Activated CD4-positive, alpha-beta memory T cell treated with anti-CD3 and anti-CD28 coated beads for 36 hours (primary cell): ENCODE measurements around the gene MAML3. TPM values are rescaled to one million over a fixed set of nuclear protein-coding genes. Genes with fewer than 3 reads are reported as not detected.

ENCODE experiments used
- CTCF ChIA-PET: fragments of 350-600 bp; sonication (Branson Sonifier 250); formaldehyde crosslinking; loops from one replicate; lab custom pipeline; 2021; ENCODE audit warnings: antibody characterized with exemption, inconsistent platforms; lab: Charles Lee
- POLR2A ChIA-PET: fragments of 350-600 bp; sonication (Branson Sonifier 250); formaldehyde crosslinking; loops from one replicate; lab custom pipeline; 2021; ENCODE audit warnings: antibody characterized with exemption; lab: Charles Lee
- DNase-seq: peaks from one replicate; pipeline ENCODE4 v3.0.0-alpha.2; 2020
- H3K27ac Mint-ChIP-seq: one replicate; pipeline ENCODE4 v1.8.0; 2021; ENCODE audit warnings: mixed read lengths
- H3K27me3 Mint-ChIP-seq: one replicate; pipeline ENCODE4 v1.8.0; 2021; ENCODE audit warnings: mixed read lengths
- H3K36me3 Mint-ChIP-seq: one replicate; pipeline ENCODE4 v1.8.0; 2021; ENCODE audit warnings: mixed read lengths
- H3K4me1 Mint-ChIP-seq: one replicate; pipeline ENCODE4 v1.8.0; 2021; ENCODE audit warnings: low read depth, mixed read lengths
- H3K4me3 Mint-ChIP-seq: one replicate; pipeline ENCODE4 v1.8.0; 2021; ENCODE audit warnings: mild to moderate bottlenecking, mixed read lengths
- H3K9me3 Mint-ChIP-seq: one replicate; pipeline ENCODE4 v1.8.0; 2021; ENCODE audit warnings: mixed read lengths
- intact Hi-C: fragments of 100-400 bp; cut with micrococcal nuclease; formaldehyde crosslinking; loops from one replicate; pipeline ENCODE4 v1.15.1; 2023
- total RNA-seq, 2 experiments: library from RNA; stranded (reverse); gene quantifications; one replicate each; pipeline ENCODE4 v1.2.3, GENCODE V29; 2021

Gene MAML3
- total RNA-seq, 2 experiments from 2014 or later: 0.51 to 0.76 TPM

- H3K4me3 Mint-ChIP-seq: no peak overlapping the region
- no peaks in the 10 kb centered on the region for H3K4me1 Mint-ChIP-seq
- ChIA-PET CTCF (interaction anchor here (0.9 to 1.0 kb wide), 2 partner anchors 117 to 355 kb away, joined by 3 read pairs; no protein-coding TSS in a partner anchor), POLR2A (no interaction called here)
- no peaks in the 10 kb centered on the region for H3K9me3 Mint-ChIP-seq
- H3K36me3 Mint-ChIP-seq: no peaks in the 10 kb centered on the region
- H3K27ac Mint-ChIP-seq: no peak overlapping the region
- peaks cover 22% of the 10 kb centered on the region for H3K27me3 Mint-ChIP-seq
- intact Hi-C loops: no loop called here
- DNase-seq: no peak
Observed at GRCh38 chr4:140004922-140005627, 148.9 kb downstream of the MAML3 start.

GRCh38 chr4:140004549-140004895 lies 149.5 kb downstream of the MAML3 start:
- Mint-ChIP-seq H3K36me3 (no peaks in the 10 kb centered on the region), H3K27me3 (peaks cover 22% of the 10 kb centered on the region), H3K4me3 (no peak overlapping the region), H3K4me1 (no peaks in the 10 kb centered on the region), H3K9me3 (no peaks in the 10 kb centered on the region), H3K27ac (no peak overlapping the region)
- CTCF ChIA-PET: interaction anchor here (1.0 kb wide), 1 partner anchor 118 kb away, joined by 3 read pairs; no protein-coding TSS in a partner anchor
- intact Hi-C loops: no loop called here
- no peak for DNase-seq
- POLR2A ChIA-PET: no interaction called here

GRCh38 chr4:140003876-140004548 lies 150.0 kb downstream of the MAML3 start:
- H3K4me1 Mint-ChIP-seq: no peaks in the 10 kb centered on the region
- intact Hi-C loops: no loop called here
- peaks cover 22% of the 10 kb centered on the region for H3K27me3 Mint-ChIP-seq
- CTCF ChIA-PET: interaction anchor here (1.0 kb wide), 1 partner anchor 118 kb away, joined by 3 read pairs; no protein-coding TSS in a partner anchor
- H3K27ac Mint-ChIP-seq: no peak overlapping the region
- H3K9me3 Mint-ChIP-seq: no peaks in the 10 kb centered on the region
- no peak overlapping the region for H3K4me3 Mint-ChIP-seq
- no peaks in the 10 kb centered on the region for H3K36me3 Mint-ChIP-seq
- POLR2A ChIA-PET: no interaction called here
- no peak for DNase-seq

- Mint-ChIP-seq H3K36me3 (no peaks in the 10 kb centered on the region), H3K27ac (no peak overlapping the region), H3K9me3 (no peaks in the 10 kb centered on the region), H3K27me3 (peaks cover 19% of the 10 kb centered on the region), H3K4me1 (no peaks in the 10 kb centered on the region), H3K4me3 (no peak overlapping the region)
- ChIA-PET POLR2A (no interaction called here), CTCF (no interaction called here)
- intact Hi-C loops: no loop called here
- no peak for DNase-seq
Observed at GRCh38 chr4:140000232-140000631, 153.8 kb downstream of the MAML3 start.

GRCh38 chr4:139988863-139989765 lies 164.9 kb downstream of the MAML3 start:
- CTCF ChIA-PET: no interaction called here
- Mint-ChIP-seq H3K27me3 (peaks cover 4% of the 10 kb centered on the region), H3K4me1 (peaks cover 6% of the 10 kb centered on the region), H3K27ac (no peak overlapping the region), H3K4me3 (no peak overlapping the region), H3K36me3 (no peaks in the 10 kb centered on the region), H3K9me3 (no peaks in the 10 kb centered on the region)
- peak; percentile 69 for DNase-seq
- POLR2A ChIA-PET: no interaction called here
- intact Hi-C loops: no loop called here

DNA sequence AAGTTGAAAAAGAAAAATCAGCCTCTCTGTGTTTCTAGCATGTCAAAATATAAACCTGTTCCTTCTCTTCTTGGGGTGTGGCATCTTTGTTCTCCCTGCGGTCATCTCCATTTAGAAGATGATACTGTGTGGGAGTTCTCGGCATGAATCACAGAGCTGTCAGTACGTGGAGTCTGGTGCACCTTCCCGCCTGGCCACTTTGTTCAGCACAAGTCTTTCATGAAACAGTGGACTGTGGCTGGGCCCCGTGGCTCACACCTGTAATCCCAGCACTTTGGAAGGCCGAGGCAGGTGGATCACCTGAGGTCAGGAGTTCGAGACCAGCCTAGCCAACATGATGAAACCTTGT lies 166.5 kb downstream of the MAML3 start:
- no peak for DNase-seq
- H3K9me3 Mint-ChIP-seq: no peaks in the 10 kb centered on the region
- CTCF ChIA-PET: no interaction called here
- POLR2A ChIA-PET: no interaction called here
- intact Hi-C loops: no loop called here
- peaks cover 4% of the 10 kb centered on the region for H3K27me3 Mint-ChIP-seq
- no peak overlapping the region for H3K27ac Mint-ChIP-seq
- no peaks in the 10 kb centered on the region for H3K36me3 Mint-ChIP-seq
- peaks cover 6% of the 10 kb centered on the region for H3K4me1 Mint-ChIP-seq
- no peak overlapping the region for H3K4me3 Mint-ChIP-seq

DNA sequence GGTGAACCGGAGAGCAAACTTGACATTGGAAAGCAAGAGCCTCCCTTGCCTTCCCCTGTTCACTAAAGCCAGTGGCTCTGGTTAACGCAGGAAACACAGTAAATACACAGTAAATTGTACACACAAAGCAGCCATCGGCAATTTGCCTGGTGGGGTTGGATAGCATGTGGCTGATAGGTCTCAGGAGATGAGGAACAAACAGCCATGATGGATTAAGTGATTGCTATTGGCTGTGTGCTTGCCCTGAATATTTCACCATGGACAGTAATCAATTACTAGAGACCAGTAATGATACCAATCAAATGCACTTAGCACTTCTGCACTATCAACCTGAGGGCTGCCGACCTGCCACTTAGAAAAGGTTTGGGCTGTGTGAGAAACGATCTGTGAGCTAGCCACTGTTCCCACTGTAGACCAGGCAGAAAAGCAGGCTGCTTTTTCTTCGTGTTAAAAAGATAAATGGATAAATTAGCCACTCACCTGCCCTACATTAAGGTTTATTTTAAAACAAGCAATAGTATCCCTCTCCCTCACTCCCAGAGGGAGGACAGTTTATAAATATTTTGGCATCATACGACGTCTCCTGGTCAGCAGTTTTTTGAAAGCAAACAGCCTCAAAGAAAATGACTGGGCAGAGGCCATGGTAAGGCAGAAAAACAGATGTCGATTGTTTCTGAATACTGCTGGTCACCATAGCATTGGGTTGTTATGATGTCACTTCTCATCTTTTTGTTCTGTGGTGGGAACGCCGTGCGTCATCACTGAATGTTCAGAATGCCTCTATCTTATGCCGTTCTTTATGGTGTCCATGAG lies 167.1 kb downstream of the MAML3 start:
- intact Hi-C loops: no loop called here
- H3K27ac Mint-ChIP-seq: no peak overlapping the region
- no peak overlapping the region for H3K4me3 Mint-ChIP-seq
- no peaks in the 10 kb centered on the region for H3K36me3 Mint-ChIP-seq
- ChIA-PET CTCF (no interaction called here), POLR2A (no interaction called here)
- H3K9me3 Mint-ChIP-seq: no peaks in the 10 kb centered on the region
- no peak for DNase-seq
- peaks cover 4% of the 10 kb centered on the region for H3K27me3 Mint-ChIP-seq
- H3K4me1 Mint-ChIP-seq: peaks cover 6% of the 10 kb centered on the region

DNA sequence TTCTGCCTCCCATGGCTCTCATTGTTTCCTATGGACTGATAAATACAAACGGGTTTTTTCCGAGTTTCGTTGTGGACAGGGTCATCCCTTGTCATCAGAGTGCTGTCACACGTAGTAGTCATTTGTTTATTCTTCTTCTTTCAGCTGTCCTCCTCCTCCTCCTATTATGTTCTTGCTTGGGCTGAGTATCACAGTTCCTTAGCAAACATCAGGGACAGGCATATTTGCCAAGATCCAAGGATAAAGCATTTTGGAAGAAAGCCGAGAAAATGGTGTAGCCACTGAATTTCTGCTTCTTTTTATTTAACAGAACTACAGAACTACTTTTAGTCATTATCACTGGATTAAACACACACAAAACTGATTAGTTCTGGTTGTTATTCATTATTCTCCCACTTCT lies 167.9 kb downstream of the MAML3 start:
- no peak for DNase-seq
- POLR2A ChIA-PET: no interaction called here
- peaks cover 6% of the 10 kb centered on the region for H3K4me1 Mint-ChIP-seq
- no peaks in the 10 kb centered on the region for H3K9me3 Mint-ChIP-seq
- CTCF ChIA-PET: no interaction called here
- H3K27ac Mint-ChIP-seq: no peak overlapping the region
- H3K36me3 Mint-ChIP-seq: no peaks in the 10 kb centered on the region
- no peak overlapping the region for H3K4me3 Mint-ChIP-seq
- H3K27me3 Mint-ChIP-seq: peaks cover 4% of the 10 kb centered on the region
- intact Hi-C loops: no loop called here

GRCh38 chr4:139985401-139985800 lies 168.6 kb downstream of the MAML3 start:
- Mint-ChIP-seq H3K27ac (no peak overlapping the region), H3K4me1 (peaks cover 6% of the 10 kb centered on the region), H3K36me3 (no peaks in the 10 kb centered on the region), H3K4me3 (no peak overlapping the region), H3K9me3 (no peaks in the 10 kb centered on the region), H3K27me3 (peaks cover 4% of the 10 kb centered on the region)
- POLR2A ChIA-PET: no interaction called here
- intact Hi-C loops: no loop called here
- CTCF ChIA-PET: interaction anchor here (0.6 kb wide), 1 partner anchor 246 kb away, joined by 3 read pairs; no protein-coding TSS in a partner anchor
- DNase-seq: no peak

DNA sequence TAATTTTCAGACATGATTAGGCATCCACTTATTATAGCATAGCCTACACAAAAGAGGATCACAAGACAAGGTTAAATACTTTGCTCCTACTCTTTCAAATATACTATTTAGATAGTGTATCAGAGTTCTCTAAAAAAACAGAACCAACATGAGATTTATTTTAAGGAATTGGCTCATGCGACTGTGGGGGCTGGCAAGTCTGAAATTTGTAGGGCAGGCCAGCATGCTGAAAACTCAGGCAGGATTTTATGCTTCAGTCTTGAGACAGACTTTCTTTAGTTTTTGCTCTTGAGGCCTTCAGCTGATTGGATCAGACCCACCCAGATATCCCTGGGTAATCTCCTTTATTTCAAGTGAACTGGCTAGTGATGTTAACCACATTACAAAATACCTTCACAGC lies 169.5 kb downstream of the MAML3 start:
- intact Hi-C loops: no loop called here
- Mint-ChIP-seq H3K27me3 (peaks cover 4% of the 10 kb centered on the region), H3K4me3 (no peak overlapping the region), H3K9me3 (no peaks in the 10 kb centered on the region), H3K36me3 (no peaks in the 10 kb centered on the region), H3K27ac (no peak overlapping the region), H3K4me1 (peaks cover 4% of the 10 kb centered on the region)
- ChIA-PET CTCF (no interaction called here), POLR2A (no interaction called here)
- no peak for DNase-seq

DNA sequence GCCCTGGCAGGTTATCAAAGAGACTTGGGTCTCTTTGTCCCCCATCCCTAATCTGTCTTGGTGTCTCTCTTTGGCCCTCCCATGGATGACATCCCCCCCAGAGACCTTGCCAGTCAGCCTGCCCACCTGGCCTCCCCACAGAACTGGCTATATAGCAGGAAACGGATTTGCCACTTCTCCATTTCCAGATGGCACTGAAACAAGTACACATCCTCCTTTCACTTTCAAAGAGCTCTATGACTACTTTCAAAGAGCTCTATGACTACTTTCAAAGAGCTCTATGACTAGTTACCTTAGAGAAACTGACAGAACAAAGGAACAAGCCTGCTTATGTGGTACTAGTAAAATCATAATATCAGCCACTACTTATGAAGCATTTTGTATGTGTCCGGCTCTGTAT lies 175.3 kb downstream of the MAML3 start:
- no peaks in the 10 kb centered on the region for H3K27me3 Mint-ChIP-seq
- H3K36me3 Mint-ChIP-seq: no peaks in the 10 kb centered on the region
- intact Hi-C loops: loop anchor here (2.0 kb wide), 1 partner anchor 120 kb away; no protein-coding TSS in a partner anchor
- H3K27ac Mint-ChIP-seq: no peak overlapping the region
- ChIA-PET POLR2A (no interaction called here), CTCF (interaction anchor here (1.2 kb wide), 1 partner anchor 16 kb away, joined by 3 read pairs; no protein-coding TSS in a partner anchor)
- H3K9me3 Mint-ChIP-seq: no peaks in the 10 kb centered on the region
- H3K4me3 Mint-ChIP-seq: no peak overlapping the region
- peaks cover 11% of the 10 kb centered on the region for H3K4me1 Mint-ChIP-seq
- DNase-seq: peak; percentile 17
